Activated CD4-positive, alpha-beta T cell treated with anti-CD3 and anti-CD28 coated beads for 36 hours (primary cell): ENCODE measurements around the gene DPYSL3. TPM values are rescaled to one million over a fixed set of nuclear protein-coding genes. Genes with fewer than 3 reads are reported as not detected.
"Not testable (repeated sequence)": the region's sequence is repeated elsewhere in the genome, so short reads cannot be mapped to it uniquely, and the experiment has no call there.

ENCODE experiments used
- ATAC-seq: fragments of 200-7000 bp; cut with Tn5 transposase; one replicate; pipeline ENCODE4 v1.10.0; 2021; ENCODE audit warnings: mild to moderate bottlenecking, moderate library complexity
- CTCF ChIA-PET: fragments of 350-600 bp; sonication (Branson Sonifier 250); formaldehyde crosslinking; loops from one replicate; lab custom pipeline; 2021; ENCODE audit warnings: antibody characterized with exemption; lab: Charles Lee
- POLR2A ChIA-PET: fragments of 350-600 bp; sonication (Branson Sonifier 250); formaldehyde crosslinking; loops from one replicate; lab custom pipeline; 2021; ENCODE audit warnings: antibody characterized with exemption, inconsistent platforms; lab: Charles Lee
- DNase-seq: peaks from one replicate; pipeline ENCODE4 v3.0.0-alpha.2; 2020
- H3K27ac Mint-ChIP-seq: one replicate; pipeline ENCODE4 v1.8.0; 2021; ENCODE audit warnings: mixed read lengths
- H3K27me3 Mint-ChIP-seq: one replicate; pipeline ENCODE4 v1.8.0; 2021; ENCODE audit warnings: mixed read lengths
- H3K36me3 Mint-ChIP-seq: one replicate; pipeline ENCODE4 v1.8.0; 2021; ENCODE audit warnings: low read depth, mixed read lengths
- H3K4me1 Mint-ChIP-seq: one replicate; pipeline ENCODE4 v1.8.0; 2021; ENCODE audit warnings: mixed read lengths
- H3K4me3 Mint-ChIP-seq: one replicate; pipeline ENCODE4 v1.8.0; 2021; ENCODE audit warnings: mild to moderate bottlenecking, moderate library complexity, mixed read lengths
- H3K9me3 Mint-ChIP-seq: one replicate; pipeline ENCODE4 v1.8.0; 2021; ENCODE audit warnings: low read depth, mixed read lengths
- intact Hi-C, 2 experiments: fragments of 100-400 bp; cut with DNase I in 1 of 2; cut with micrococcal nuclease in 1 of 2; formaldehyde crosslinking; loops; one replicate each; pipeline versions ENCODE4 v1.14.2 to v1.15.1; 2022 to 2024; cut with DNase I, micrococcal nuclease
- total RNA-seq, 2 experiments: library from RNA; stranded (reverse); gene quantifications; one replicate each; pipeline ENCODE4 v1.2.3, GENCODE V29; 2021

Gene DPYSL3
- total RNA-seq, 2 experiments from 2014 or later, result 0.16 to 0.18 TPM

- Mint-ChIP-seq H3K4me3 (no peak overlapping the region), H3K27ac (no peak overlapping the region), H3K4me1 (no peaks in the 10 kb centered on the region), H3K27me3 (peaks cover 5% of the 10 kb centered on the region), H3K9me3 (no peaks in the 10 kb centered on the region), H3K36me3 (no peaks in the 10 kb centered on the region)
- intact Hi-C loops, result no loop called here
- POLR2A ChIA-PET, result no interaction called here
- no peak for ATAC-seq
- CTCF ChIA-PET, result no interaction called here
- no peak for DNase-seq
Measured at GRCh38 chr5:147372191-147372590, 137.7 kb downstream of the DPYSL3 start.

DNA sequence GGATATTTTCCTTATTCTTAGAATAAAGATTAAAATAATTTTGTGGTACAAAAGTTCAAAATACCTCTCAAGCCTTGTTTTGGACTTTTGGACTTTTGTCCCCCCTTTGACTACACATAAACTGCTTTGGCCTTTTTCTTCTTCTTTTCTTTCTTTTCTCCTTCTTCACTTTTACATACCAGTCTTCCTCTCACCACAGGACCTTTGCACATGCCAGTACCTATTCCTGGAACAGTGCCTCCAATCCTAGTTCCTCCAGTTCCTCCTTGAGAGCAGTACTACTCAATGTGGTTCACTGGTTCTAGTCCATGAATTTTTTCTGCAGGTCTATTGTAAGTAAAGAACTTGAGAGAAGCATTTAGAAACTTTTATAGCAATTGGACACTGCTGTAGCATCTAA, 138.6 kb downstream of the DPYSL3 start:
- no peak overlapping the region for H3K27ac Mint-ChIP-seq
- peaks cover 5% of the 10 kb centered on the region for H3K27me3 Mint-ChIP-seq
- no peaks in the 10 kb centered on the region for H3K4me1 Mint-ChIP-seq
- CTCF ChIA-PET, result no interaction called here
- H3K36me3 Mint-ChIP-seq, result no peaks in the 10 kb centered on the region
- no peak overlapping the region for H3K4me3 Mint-ChIP-seq
- DNase-seq, result no peak
- no peak for ATAC-seq
- no peaks in the 10 kb centered on the region for H3K9me3 Mint-ChIP-seq
- intact Hi-C loops, result no loop called here
- POLR2A ChIA-PET, result no interaction called here

DNA sequence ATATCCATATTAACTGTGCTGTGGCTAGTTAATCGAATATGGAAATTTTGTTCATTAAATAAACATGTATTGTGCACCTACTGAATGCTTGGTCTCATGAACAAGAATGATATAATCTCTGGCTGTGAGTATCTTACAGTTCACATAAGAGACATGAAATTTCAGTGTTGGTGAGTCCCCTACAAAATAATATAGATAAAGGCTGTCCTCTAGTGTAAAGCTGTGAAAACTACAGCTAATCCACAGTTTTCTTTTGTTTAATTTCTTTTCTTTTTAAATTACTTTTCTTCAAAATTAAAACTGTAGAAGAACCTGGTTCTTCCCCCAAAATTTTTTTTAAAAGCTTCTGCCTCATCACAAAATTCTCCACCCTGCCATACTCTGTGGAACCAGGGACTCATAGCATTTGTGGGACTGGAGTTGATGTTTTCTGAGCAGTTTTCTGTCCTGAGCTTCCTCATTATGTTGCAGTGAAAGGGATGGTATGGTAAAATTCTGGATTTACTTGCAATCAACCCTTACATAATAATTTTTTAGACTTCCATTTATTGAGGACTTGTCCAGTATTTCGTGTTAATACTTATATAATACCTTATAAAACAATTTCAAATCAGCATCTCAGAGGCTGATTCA, 140.0 kb downstream of the DPYSL3 start:
- no peaks in the 10 kb centered on the region for H3K4me1 Mint-ChIP-seq
- CTCF ChIA-PET, result interaction anchor here (0.5 to 1.2 kb wide), 5 partner anchors 17 to 369 kb away, joined by 3 to 4 read pairs (median 3); no protein-coding TSS in a partner anchor
- peaks cover 5% of the 10 kb centered on the region for H3K27me3 Mint-ChIP-seq
- intact Hi-C loops, result no loop called here
- H3K27ac Mint-ChIP-seq, result no peak overlapping the region
- POLR2A ChIA-PET, result no interaction called here
- no peaks in the 10 kb centered on the region for H3K36me3 Mint-ChIP-seq
- H3K9me3 Mint-ChIP-seq, result no peaks in the 10 kb centered on the region
- H3K4me3 Mint-ChIP-seq, result no peak overlapping the region
- no peak for DNase-seq
- ATAC-seq, result no peak

- POLR2A ChIA-PET, DNase-seq, ATAC-seq, H3K27ac Mint-ChIP-seq, H3K4me3 Mint-ChIP-seq, CTCF ChIA-PET, intact Hi-C loops, H3K9me3 Mint-ChIP-seq, H3K27me3 Mint-ChIP-seq, H3K4me1 Mint-ChIP-seq, H3K36me3 Mint-ChIP-seq: not testable (repeated sequence)
Measured at GRCh38 chr5:147367381-147367780, 142.5 kb downstream of the DPYSL3 start.

GRCh38 chr5:147361441-147362175, 148.3 kb downstream of the DPYSL3 start:
- DNase-seq (no peak), ATAC-seq (no peak)
- POLR2A ChIA-PET, result no interaction called here
- Mint-ChIP-seq H3K27ac (no peak overlapping the region), H3K9me3 (peaks cover 2% of the 10 kb centered on the region), H3K36me3 (no peaks in the 10 kb centered on the region), H3K27me3 (peaks cover 2% of the 10 kb centered on the region), H3K4me3 (no peak overlapping the region), H3K4me1 (no peaks in the 10 kb centered on the region)
- CTCF ChIA-PET, result no interaction called here
- intact Hi-C loops, result no loop called here

- peaks cover 2% of the 10 kb centered on the region for H3K27me3 Mint-ChIP-seq
- peaks cover 2% of the 10 kb centered on the region for H3K9me3 Mint-ChIP-seq
- intact Hi-C loops, result no loop called here
- no peak overlapping the region for H3K27ac Mint-ChIP-seq
- H3K4me3 Mint-ChIP-seq, result no peak overlapping the region
- ATAC-seq (no peak), DNase-seq (no peak)
- no peaks in the 10 kb centered on the region for H3K4me1 Mint-ChIP-seq
- H3K36me3 Mint-ChIP-seq, result no peaks in the 10 kb centered on the region
- ChIA-PET POLR2A (no interaction called here), CTCF (no interaction called here)
Measured at GRCh38 chr5:147360816-147361215, 149.1 kb downstream of the DPYSL3 start.

DNA sequence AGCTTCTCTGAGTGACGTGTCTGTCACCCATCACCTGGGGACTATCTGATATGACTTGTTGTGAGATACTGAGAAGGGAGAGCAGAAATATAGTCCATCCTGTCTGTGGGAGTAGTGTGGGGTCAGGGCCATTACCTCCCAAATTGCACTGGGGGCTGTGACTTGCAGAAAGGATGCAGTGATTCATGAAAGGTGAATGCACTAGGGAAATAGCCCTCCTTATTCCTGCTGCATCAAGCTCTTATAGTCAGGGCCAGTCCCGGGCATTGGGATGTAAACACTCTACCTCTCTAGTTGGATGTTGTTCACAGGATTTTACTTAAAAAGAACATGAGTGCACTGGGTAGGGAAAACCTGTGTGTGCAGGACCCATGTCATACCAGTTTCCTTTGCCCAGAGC, 150.3 kb downstream of the DPYSL3 start:
- intact Hi-C loops, result no loop called here
- Mint-ChIP-seq H3K36me3 (no peaks in the 10 kb centered on the region), H3K9me3 (peaks cover 2% of the 10 kb centered on the region), H3K27ac (no peak overlapping the region), H3K27me3 (peaks cover 3% of the 10 kb centered on the region), H3K4me3 (no peak overlapping the region), H3K4me1 (no peaks in the 10 kb centered on the region)
- ChIA-PET POLR2A (no interaction called here), CTCF (no interaction called here)
- DNase-seq (no peak), ATAC-seq (no peak)

GRCh38 chr5:147359101-147359500, 150.8 kb downstream of the DPYSL3 start:
- Mint-ChIP-seq H3K4me1 (no peaks in the 10 kb centered on the region), H3K36me3 (no peaks in the 10 kb centered on the region), H3K27ac (no peak overlapping the region), H3K27me3 (peaks cover 3% of the 10 kb centered on the region), H3K9me3 (peaks cover under 1% of the 10 kb centered on the region), H3K4me3 (no peak overlapping the region)
- POLR2A ChIA-PET, result no interaction called here
- no peak for DNase-seq
- intact Hi-C loops, result no loop called here
- CTCF ChIA-PET, result no interaction called here
- no peak for ATAC-seq

GRCh38 chr5:147349241-147349640, 160.6 kb downstream of the DPYSL3 start:
- Mint-ChIP-seq H3K27me3 (no peaks in the 10 kb centered on the region), H3K4me1 (no peaks in the 10 kb centered on the region), H3K27ac (no peak overlapping the region), H3K36me3 (no peaks in the 10 kb centered on the region), H3K4me3 (no peak overlapping the region), H3K9me3 (no peaks in the 10 kb centered on the region)
- POLR2A ChIA-PET, result no interaction called here
- no peak for ATAC-seq
- no peak for DNase-seq
- intact Hi-C loops, result no loop called here
- CTCF ChIA-PET, result no interaction called here

GRCh38 chr5:147348451-147348850, 161.4 kb downstream of the DPYSL3 start:
- Mint-ChIP-seq H3K4me3 (no peak overlapping the region), H3K36me3 (no peaks in the 10 kb centered on the region), H3K27me3 (no peaks in the 10 kb centered on the region), H3K4me1 (no peaks in the 10 kb centered on the region), H3K27ac (no peak overlapping the region), H3K9me3 (no peaks in the 10 kb centered on the region)
- ChIA-PET CTCF (no interaction called here), POLR2A (no interaction called here)
- DNase-seq (no peak), ATAC-seq (no peak)
- intact Hi-C loops, result no loop called here

GRCh38 chr5:147348046-147348445, 161.8 kb downstream of the DPYSL3 start:
- DNase-seq (no peak), ATAC-seq (no peak)
- H3K36me3 Mint-ChIP-seq, result no peaks in the 10 kb centered on the region
- no peak overlapping the region for H3K4me3 Mint-ChIP-seq
- CTCF ChIA-PET, result no interaction called here
- POLR2A ChIA-PET, result no interaction called here
- no peaks in the 10 kb centered on the region for H3K27me3 Mint-ChIP-seq
- intact Hi-C loops, result no loop called here
- H3K9me3 Mint-ChIP-seq, result no peaks in the 10 kb centered on the region
- no peak overlapping the region for H3K27ac Mint-ChIP-seq
- H3K4me1 Mint-ChIP-seq, result no peaks in the 10 kb centered on the region

- intact Hi-C loops, result no loop called here
- CTCF ChIA-PET, result no interaction called here
- no peak overlapping the region for H3K27ac Mint-ChIP-seq
- H3K4me1 Mint-ChIP-seq, result no peaks in the 10 kb centered on the region
- DNase-seq, result no peak
- ATAC-seq, result no peak
- H3K27me3 Mint-ChIP-seq, result no peaks in the 10 kb centered on the region
- POLR2A ChIA-PET, result no interaction called here
- no peaks in the 10 kb centered on the region for H3K9me3 Mint-ChIP-seq
- H3K4me3 Mint-ChIP-seq, result no peak overlapping the region
- no peaks in the 10 kb centered on the region for H3K36me3 Mint-ChIP-seq
Measured at GRCh38 chr5:147346006-147346561, 163.8 kb downstream of the DPYSL3 start.
